DOHH2 (cell line): Measurements from ENCODE around the gene POLE3.

Source experiments
- CTCF ChIP-seq: fragments of 200-600 bp; sonication (generic); IDR thresholded peaks from one replicate; pipeline ENCODE4 v1.5.1; 2014; ENCODE audit warnings: antibody characterized with exemption, mild to moderate bottlenecking, low read depth, low read length; ENCODE audit not compliant: poor library complexity, severe bottlenecking
- EZH2phosphoT487 ChIP-seq: fragments of 200-600 bp; sonication (generic); IDR thresholded peaks from 2 replicates; pipeline ENCODE4 v1.6.1; 2017; ENCODE audit warnings: borderline replicate concordance, mild to moderate bottlenecking, antibody characterized with exemption, low read length, moderate library complexity, mixed read lengths

GRCh38 chr9:113388833-113389232 is 21.6 kb downstream of the POLE3 start:
- TF ChIP-seq EZH2phosphoT487 (no peak), CTCF (no peak)
